K562 (cell line): ENCODE data around the gene ALDH16A1. TPM values are rescaled to one million over a fixed set of nuclear protein-coding genes. Genes with fewer than 3 reads are reported as not detected.

Source experiments
- ASH1L ChIP-seq: fragments of 450-650 bp; IDR thresholded peaks from 2 replicates; pipeline ENCODE4 v1.6.1; 2018; ENCODE audit warnings: borderline replicate concordance, mild to moderate bottlenecking, low read depth; ENCODE audit not compliant: partially characterized antibody
- BCOR ChIP-seq: fragments of 450-650 bp; IDR thresholded peaks from 2 replicates; pipeline ENCODE4 v1.6.1; 2016
- CBFB ChIP-seq: sonication (generic); formaldehyde crosslinking; IDR thresholded peaks from 2 replicates; pipeline ENCODE4 v1.4.0; 2020; ENCODE audit warnings: mild to moderate bottlenecking, missing genetic modification reagents
- CREB1 ChIP-seq, 2 experiments: sonication (generic) in 1 of 2; formaldehyde crosslinking in 1 of 2; IDR thresholded peaks; 2 replicates each; pipeline versions ENCODE4 v1.6.1 to v1.8.0; 2012 to 2022; ENCODE audit warnings: inconsistent platforms in 1 of 2, mild to moderate bottlenecking in 1 of 2, missing genetic modification reagents in 1 of 2, moderate library complexity in 1 of 2
- CREM ChIP-seq: IDR thresholded peaks from 2 replicates; pipeline ENCODE4 v1.6.1; 2014; ENCODE audit warnings: antibody characterized with exemption, low read depth
- DNMT1 ChIP-seq: fragments of 450-650 bp; IDR thresholded peaks from 2 replicates; pipeline ENCODE4 v1.6.1; 2016; ENCODE audit warnings: antibody characterized with exemption, mild to moderate bottlenecking
- FOXJ2 ChIP-seq: fragments of 200-800 bp; sonication (Bioruptor generic); IDR thresholded peaks from 2 replicates; pipeline ENCODE4 v1.6.1; 2016; ENCODE audit warnings: missing genetic modification characterization, missing compliant biosample characterization
- STAT5B ChIP-seq: fragments of 250-450 bp; sonication (Bioruptor Pico); IDR thresholded peaks from 2 replicates; pipeline ENCODE4 v1.8.0; 2021; ENCODE audit warnings: mild to moderate bottlenecking, inconsistent platforms
- TARDBP ChIP-seq: fragments of 450-650 bp; IDR thresholded peaks from 2 replicates; pipeline ENCODE4 v1.6.1; 2016
- TFE3 ChIP-seq: fragments of 450-650 bp; formaldehyde crosslinking; IDR thresholded peaks from 2 replicates; pipeline ENCODE4 v1.4.0; 2020; ENCODE audit warnings: mild to moderate bottlenecking, mixed read lengths
- ZNF589 ChIP-seq: fragments of 200-800 bp; sonication (Bioruptor generic); IDR thresholded peaks from 2 replicates; pipeline ENCODE4 v1.6.1; 2016; ENCODE audit warnings: low read depth, missing genetic modification characterization, missing compliant biosample characterization
- ZNF695 ChIP-seq: fragments of 450-650 bp; formaldehyde crosslinking; IDR thresholded peaks from 2 replicates; pipeline ENCODE4 v1.4.0; 2020; ENCODE audit warnings: mild to moderate bottlenecking, moderate library complexity
- polyA plus RNA-seq, 8 experiments: library from polyadenylated mRNA; depleted of rRNA in 4 of 8; stranded (reverse) in 5 of 8; unstranded in 3 of 8; fragments of >200 nt; fragmentation: Nextera tagmentation in 2 of 8; fragmentation: Illumina TruSeq in 1 of 8; extraction: Ambion mirVana in 2 of 8; extraction: Trizol in 1 of 8; gene quantifications; 2 replicates each; pipeline versions ENCODE4 v1.2.1 to v1.2.3, GENCODE V29; 2011 to 2014; ENCODE audit warnings: inconsistent platforms in 1 of 8, missing spikeins in 1 of 8
- total RNA-seq, 7 experiments: library from RNA; depleted of rRNA in 6 of 7; stranded (reverse); fragments of >200 nt in 6 of 7; fragmentation: Illumina TruSeq in 2 of 7; extraction: Trizol in 2 of 7; gene quantifications; 2 replicates each; pipeline versions ENCODE4 v1.2.1 to v1.2.3, GENCODE V29; 2011 to 2021; ENCODE audit warnings: low replicate concordance in 1 of 7
- TF ChIP-seq, protein P1 (sequence below): fragments of 200-800 bp; sonication (Bioruptor generic); IDR thresholded peaks from 2 replicates; pipeline ENCODE4 v1.6.1; 2017; ENCODE audit warnings: missing genetic modification characterization, missing compliant biosample characterization
- TF ChIP-seq, protein P2 (sequence below): IDR thresholded peaks from 3 replicates; pipeline ENCODE4 v1.6.1; 2011; ENCODE audit warnings: borderline replicate concordance, mild to moderate bottlenecking, moderate library complexity; ENCODE audit not compliant: insufficient read length; ENCODE audit errors: extremely low read depth
- TF ChIP-seq, protein P3 (sequence below), 2 experiments: fragments of 450-650 bp in 1 of 2; sonication (generic) in 1 of 2; formaldehyde crosslinking in 1 of 2; IDR thresholded peaks in 1 of 2; conservative IDR thresholded peaks in 1 of 2; 2 replicates each; pipeline versions ENCODE4 v1.6.1 to v1.8.1; 2016 to 2023; ENCODE audit warnings: mild to moderate bottlenecking in 2 of 2, moderate library complexity in 2 of 2, inconsistent platforms in 1 of 2, missing genetic modification reagents in 1 of 2
- TF ChIP-seq, protein P4 (sequence below): sonication (generic); formaldehyde crosslinking; IDR thresholded peaks from 2 replicates; pipeline ENCODE4 v1.5.0; 2020; ENCODE audit warnings: missing genetic modification reagents
- TF ChIP-seq, protein P5 (sequence below): fragments of 250-450 bp; sonication (Bioruptor Pico); IDR thresholded peaks from 2 replicates; pipeline ENCODE4 v1.4.0; 2020; ENCODE audit warnings: mild to moderate bottlenecking

Gene ALDH16A1
- total and polyA plus RNA-seq, 9 of the 15 experiments (the other 6 are each of a cell fraction or from before 2014, with no cell fraction given): 2.2 to 52.2 (median 7.6) TPM

GRCh38 chr19:49473868-49474541, 21.0 kb downstream of the ALDH16A1 start, which contains the start of gene FLT3LG (continued):
- TF ChIP-seq, protein P1, sequence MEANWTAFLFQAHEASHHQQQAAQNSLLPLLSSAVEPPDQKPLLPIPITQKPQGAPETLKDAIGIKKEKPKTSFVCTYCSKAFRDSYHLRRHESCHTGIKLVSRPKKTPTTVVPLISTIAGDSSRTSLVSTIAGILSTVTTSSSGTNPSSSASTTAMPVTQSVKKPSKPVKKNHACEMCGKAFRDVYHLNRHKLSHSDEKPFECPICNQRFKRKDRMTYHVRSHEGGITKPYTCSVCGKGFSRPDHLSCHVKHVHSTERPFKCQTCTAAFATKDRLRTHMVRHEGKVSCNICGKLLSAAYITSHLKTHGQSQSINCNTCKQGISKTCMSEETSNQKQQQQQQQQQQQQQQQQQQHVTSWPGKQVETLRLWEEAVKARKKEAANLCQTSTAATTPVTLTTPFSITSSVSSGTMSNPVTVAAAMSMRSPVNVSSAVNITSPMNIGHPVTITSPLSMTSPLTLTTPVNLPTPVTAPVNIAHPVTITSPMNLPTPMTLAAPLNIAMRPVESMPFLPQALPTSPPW (CRISPR knock-in tag): peak; percentile 96
- TF ChIP-seq TFE3 (CRISPR knock-in tag) (no peak), STAT5B (no peak), ASH1L (no peak), CBFB (CRISPR knock-in tag) (no peak), CREM (peak; percentile 69), ZNF695 (CRISPR knock-in tag) (no peak), TARDBP (0 out of 2 replicates have a peak, but pooled peaks have one; percentile 43), BCOR (no peak), FOXJ2 (no peak), DNMT1 (no peak), CREB1 (IDR thresholded peaks at IDR 0.05) (0 out of 2 replicates have a peak, but pooled peaks have one; percentile 9), CREB1 (CRISPR knock-in tag; IDR thresholded peaks at IDR 0.05) (no peak; the same call in 1 of the 2 replicates), ZNF589 (CRISPR knock-in tag) (no peak)
- TF ChIP-seq, protein P2, sequence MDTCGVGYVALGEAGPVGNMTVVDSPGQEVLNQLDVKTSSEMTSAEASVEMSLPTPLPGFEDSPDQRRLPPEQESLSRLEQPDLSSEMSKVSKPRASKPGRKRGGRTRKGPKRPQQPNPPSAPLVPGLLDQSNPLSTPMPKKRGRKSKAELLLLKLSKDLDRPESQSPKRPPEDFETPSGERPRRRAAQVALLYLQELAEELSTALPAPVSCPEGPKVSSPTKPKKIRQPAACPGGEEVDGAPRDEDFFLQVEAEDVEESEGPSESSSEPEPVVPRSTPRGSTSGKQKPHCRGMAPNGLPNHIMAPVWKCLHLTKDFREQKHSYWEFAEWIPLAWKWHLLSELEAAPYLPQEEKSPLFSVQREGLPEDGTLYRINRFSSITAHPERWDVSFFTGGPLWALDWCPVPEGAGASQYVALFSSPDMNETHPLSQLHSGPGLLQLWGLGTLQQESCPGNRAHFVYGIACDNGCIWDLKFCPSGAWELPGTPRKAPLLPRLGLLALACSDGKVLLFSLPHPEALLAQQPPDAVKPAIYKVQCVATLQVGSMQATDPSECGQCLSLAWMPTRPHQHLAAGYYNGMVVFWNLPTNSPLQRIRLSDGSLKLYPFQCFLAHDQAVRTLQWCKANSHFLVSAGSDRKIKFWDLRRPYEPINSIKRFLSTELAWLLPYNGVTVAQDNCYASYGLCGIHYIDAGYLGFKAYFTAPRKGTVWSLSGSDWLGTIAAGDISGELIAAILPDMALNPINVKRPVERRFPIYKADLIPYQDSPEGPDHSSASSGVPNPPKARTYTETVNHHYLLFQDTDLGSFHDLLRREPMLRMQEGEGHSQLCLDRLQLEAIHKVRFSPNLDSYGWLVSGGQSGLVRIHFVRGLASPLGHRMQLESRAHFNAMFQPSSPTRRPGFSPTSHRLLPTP: no peak
- TF ChIP-seq, protein P3, sequence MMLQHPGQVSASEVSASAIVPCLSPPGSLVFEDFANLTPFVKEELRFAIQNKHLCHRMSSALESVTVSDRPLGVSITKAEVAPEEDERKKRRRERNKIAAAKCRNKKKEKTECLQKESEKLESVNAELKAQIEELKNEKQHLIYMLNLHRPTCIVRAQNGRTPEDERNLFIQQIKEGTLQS (IDR thresholded peaks at IDR 0.05): no peak
- TF ChIP-seq, protein P3 (CRISPR knock-in tag; conservative IDR thresholded peaks at IDR 0.05): no peak
- TF ChIP-seq, protein P4, sequence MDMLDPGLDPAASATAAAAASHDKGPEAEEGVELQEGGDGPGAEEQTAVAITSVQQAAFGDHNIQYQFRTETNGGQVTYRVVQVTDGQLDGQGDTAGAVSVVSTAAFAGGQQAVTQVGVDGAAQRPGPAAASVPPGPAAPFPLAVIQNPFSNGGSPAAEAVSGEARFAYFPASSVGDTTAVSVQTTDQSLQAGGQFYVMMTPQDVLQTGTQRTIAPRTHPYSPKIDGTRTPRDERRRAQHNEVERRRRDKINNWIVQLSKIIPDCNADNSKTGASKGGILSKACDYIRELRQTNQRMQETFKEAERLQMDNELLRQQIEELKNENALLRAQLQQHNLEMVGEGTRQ: no peak
- TF ChIP-seq, protein P5, sequence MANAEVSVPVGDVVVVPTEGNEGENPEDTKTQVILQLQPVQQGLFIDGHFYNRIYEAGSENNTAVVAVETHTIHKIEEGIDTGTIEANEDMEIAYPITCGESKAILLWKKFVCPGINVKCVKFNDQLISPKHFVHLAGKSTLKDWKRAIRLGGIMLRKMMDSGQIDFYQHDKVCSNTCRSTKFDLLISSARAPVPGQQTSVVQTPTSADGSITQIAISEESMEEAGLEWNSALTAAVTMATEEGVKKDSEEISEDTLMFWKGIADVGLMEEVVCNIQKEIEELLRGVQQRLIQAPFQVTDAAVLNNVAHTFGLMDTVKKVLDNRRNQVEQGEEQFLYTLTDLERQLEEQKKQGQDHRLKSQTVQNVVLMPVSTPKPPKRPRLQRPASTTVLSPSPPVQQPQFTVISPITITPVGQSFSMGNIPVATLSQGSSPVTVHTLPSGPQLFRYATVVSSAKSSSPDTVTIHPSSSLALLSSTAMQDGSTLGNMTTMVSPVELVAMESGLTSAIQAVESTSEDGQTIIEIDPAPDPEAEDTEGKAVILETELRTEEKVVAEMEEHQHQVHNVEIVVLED (CRISPR knock-in tag): 0 out of 2 replicates have a peak, but pooled peaks have one; percentile 16
